Measurements from ENCODE around the gene VASN. TPM values are rescaled to one million over a fixed set of nuclear protein-coding genes. Genes with fewer than 3 reads are reported as not detected.

The VASN gene
- total and polyA plus RNA-seq, 9 of the 15 experiments (the other 6 are each of a cell fraction or from before 2014, with no cell fraction given), result 0.01 to 2.5 (median 0.41) TPM; not detected in 1

GRCh38 chr16:4358236-4358635 lies 13.4 kb upstream of the VASN start:
- in situ Hi-C loops (cut with MboI), result no loop called here
- Histone ChIP-seq H3K9ac (ENCODE audit: insufficient read depth in 1 of 2, low read depth in 2 of 2, low read length in 2 of 2) (peak overlapping the region in 1 of 2 experiments; percentile 50; a peak in 1 of 4 replicates), H3K9me1 (ENCODE audit: control insufficient read depth, insufficient read depth, low read length) (no peaks in the 10 kb centered on the region), H3K27me3 (ENCODE audit: control insufficient read depth in 2 of 2, insufficient read depth in 2 of 2, low read length in 2 of 2) (no peaks in the 10 kb centered on the region), H3K4me1 (replicated peaks in 1 of 2; ENCODE audit: control insufficient read depth in 2 of 2, insufficient read depth in 2 of 2, low read length in 2 of 2) (peaks cover 0 to 43% of the 10 kb centered on the region in 2 experiments; a peak in 2 of 5 replicates), H3K4me2 (ENCODE audit: insufficient read depth, low read length) (no peak overlapping the region), H3K27ac (ENCODE audit: extremely low read depth, low read depth, low read length) (no peak overlapping the region), H4K20me1 (replicated peaks; ENCODE audit: control insufficient read depth, insufficient read depth, low read length) (no peaks in the 10 kb centered on the region), H2AFZ (ENCODE audit: low read depth, low read length) (no peak overlapping the region), H3K79me2 (ENCODE audit: control insufficient read depth, insufficient read depth, low read length) (no peaks in the 10 kb centered on the region), H3K36me3 (ENCODE audit: control insufficient read depth, insufficient read depth, low read length) (peaks cover 50% of the 10 kb centered on the region; the same call in 2 of the 3 replicates), H3K4me3 (no peak overlapping the region), H3K9me3 (replicated peaks; ENCODE audit: control insufficient read depth, insufficient read depth, low read depth, low read length) (no peaks in the 10 kb centered on the region)
- DNase-seq (ENCODE audit: extremely low read depth in 1 of 4, low spot score in 3 of 4) (no peak), FAIRE-seq (no peak), ATAC-seq (no peak)
- TF ChIP-seq POLR2AphosphoS5 (IDR thresholded peaks at IDR 0.05; ENCODE audit: control insufficient read depth, insufficient read depth, low read depth, low read length) (no peak), POLR2G (IDR thresholded peaks at IDR 0.05; ENCODE audit: low read depth, low read length) (peak; percentile 57; the same call in 1 of the 2 replicates), KHSRP (IDR thresholded peaks at IDR 0.05) (no peak), ELF4 (CRISPR knock-in tag; IDR thresholded peaks at IDR 0.05) (no peak), RBM22 (IDR thresholded peaks at IDR 0.05; ENCODE audit: low read depth, low read length, poor library complexity, severe bottlenecking) (peak; percentile 75)
- POLR2A ChIA-PET, result no interaction called here
- BruUV-seq (replicated peaks), result no TSS peak
- WGBS (ENCODE audit: insufficient coverage, low coverage, missing lambda C conversion rate), result 93% methylated on average over 16 of the region's 19 CpGs
- intact Hi-C loops (cut with micrococcal nuclease), result no loop called here
- CTCF ChIA-PET (ENCODE audit: low intra/inter-chr PET ratio), result interaction anchor here (0.7 to 4.1 kb wide), 2 partner anchors 45 to 59 kb away, joined by 3 to 70 read pairs; no protein-coding TSS in a partner anchor

Data from K562 (cell line).